Mesendoderm (in vitro differentiated cells): ENCODE results near the gene ECHS1. TPM values are rescaled to one million over a fixed set of nuclear protein-coding genes. Genes with fewer than 3 reads are reported as not detected.

Source experiments
- DNase-seq: peaks from one replicate; pipeline ENCODE4 v3.0.0; 2013
- H2AK5ac ChIP-seq: 2 replicates; pipeline ENCODE4 v1.6.1; 2013; ENCODE audit warnings: low read length, inconsistent platforms
- H2BK120ac ChIP-seq: 2 replicates; pipeline ENCODE4 v1.6.1; 2013; ENCODE audit warnings: low read depth, mild to moderate bottlenecking, low read length, moderate library complexity, mixed read lengths
- H2BK15ac ChIP-seq: replicated peaks from 2 replicates; pipeline ENCODE4 v1.6.1; 2013; ENCODE audit warnings: low read depth, mild to moderate bottlenecking, moderate library complexity
- H2BK5ac ChIP-seq: 2 replicates; pipeline ENCODE4 v1.6.1; 2013; ENCODE audit warnings: low read length, inconsistent platforms
- H3K18ac ChIP-seq: 2 replicates; pipeline ENCODE4 v1.6.1; 2013; ENCODE audit warnings: mild to moderate bottlenecking, low read length, mixed read lengths
- H3K23ac ChIP-seq: one replicate; pipeline ENCODE4 v1.6.1; 2013; ENCODE audit warnings: low read length
- H3K27ac ChIP-seq: 2 replicates; pipeline ENCODE4 v1.5.1; 2013; ENCODE audit warnings: low read depth, mild to moderate bottlenecking, inconsistent platforms, low read length, moderate library complexity
- H3K27me3 ChIP-seq: 2 replicates; pipeline ENCODE4 v1.6.1; 2013; ENCODE audit warnings: low read length, control low read depth, mild to moderate bottlenecking, inconsistent platforms; ENCODE audit not compliant: insufficient read depth, poor library complexity
- H3K36me3 ChIP-seq: 2 replicates; pipeline ENCODE4 v1.6.1; 2013; ENCODE audit warnings: low read length, inconsistent platforms; ENCODE audit not compliant: control insufficient read depth, insufficient read depth
- H3K4ac ChIP-seq: one replicate; pipeline ENCODE4 v1.6.1; 2013; ENCODE audit warnings: low read depth, mild to moderate bottlenecking, low read length, moderate library complexity
- H3K4me1 ChIP-seq: 2 replicates; pipeline ENCODE4 v1.6.1; 2013; ENCODE audit warnings: low read depth, low read length, inconsistent platforms; ENCODE audit not compliant: control insufficient read depth
- H3K4me2 ChIP-seq: 2 replicates; pipeline ENCODE4 v1.6.1; 2013; ENCODE audit warnings: low read length
- H3K4me3 ChIP-seq: 2 replicates; pipeline ENCODE4 v1.5.1; 2013; ENCODE audit warnings: mild to moderate bottlenecking, low read length
- H3K56ac ChIP-seq: one replicate; pipeline ENCODE4 v1.6.1; 2013; ENCODE audit warnings: low read length
- H3K79me1 ChIP-seq: 2 replicates; pipeline ENCODE4 v1.6.1; 2013; ENCODE audit warnings: low read length, inconsistent platforms
- H3K79me2 ChIP-seq: 2 replicates; pipeline ENCODE4 v1.6.1; 2013; ENCODE audit warnings: mild to moderate bottlenecking, low read length; ENCODE audit not compliant: control insufficient read depth, insufficient read depth
- H3K9ac ChIP-seq: 2 replicates; pipeline ENCODE4 v1.6.1; 2013; ENCODE audit warnings: low read length, inconsistent platforms
- H4K5ac ChIP-seq: one replicate; pipeline ENCODE4 v1.6.1; 2013; ENCODE audit warnings: low read length
- H4K8ac ChIP-seq: one replicate; pipeline ENCODE4 v1.6.1; 2013; ENCODE audit warnings: low read depth, mild to moderate bottlenecking, control low read depth, low read length, moderate library complexity
- WGBS: extraction: QIAGEN DNeasy Blood & Tissue Kit; methylation state at CpG from one replicate; pipeline ENCODE4 v1.1.7; 2013; ENCODE audit warnings: low lambda C conversion rate, missing lambda C conversion rate; ENCODE audit not compliant: insufficient coverage; ENCODE audit errors: extremely low coverage; 5-methylcytosine and 5-hydroxymethylcytosine counted together
- small RNA-seq: library from polyadenylated mRNA; stranded (forward); fragments of <200 nt; extraction: miRNeasy Mini kit (QIAGEN cat#:217004); gene quantifications from one replicate; pipeline ENCODE3, GENCODE V24; 2013; ENCODE audit not compliant: insufficient read depth

Gene ECHS1

GRCh38 chr10:133315847-133316246, 57.3 kb downstream of the ECHS1 start:
- Histone ChIP-seq H3K23ac (no peak overlapping the region), H2BK15ac (no peak overlapping the region), H3K79me1 (no peaks in the 10 kb centered on the region), H3K27ac (no peak overlapping the region), H3K4me1 (no peaks in the 10 kb centered on the region), H2BK120ac (no peak overlapping the region), H4K5ac (no peak overlapping the region), H4K8ac (no peak overlapping the region), H3K36me3 (no peaks in the 10 kb centered on the region), H3K4me3 (no peak overlapping the region), H3K27me3 (no peaks in the 10 kb centered on the region), H3K4me2 (no peak overlapping the region), H2BK5ac (no peak overlapping the region), H3K18ac (no peak overlapping the region), H2AK5ac (no peak overlapping the region), H3K9ac (no peak overlapping the region), H3K79me2 (no peaks in the 10 kb centered on the region), H3K56ac (no peak overlapping the region), H3K4ac (no peak overlapping the region)
- no peak for DNase-seq
- no CpG with 5 or more reads among the region's 5 CpGs for WGBS

- Histone ChIP-seq H3K27me3 (no peaks in the 10 kb centered on the region), H3K79me1 (no peaks in the 10 kb centered on the region), H4K5ac (no peak overlapping the region), H3K4me3 (no peak overlapping the region), H3K4ac (no peak overlapping the region), H3K27ac (no peak overlapping the region), H3K18ac (no peak overlapping the region), H2AK5ac (no peak overlapping the region), H3K9ac (no peak overlapping the region), H3K4me1 (no peaks in the 10 kb centered on the region), H3K56ac (no peak overlapping the region), H2BK15ac (no peak overlapping the region), H2BK120ac (no peak overlapping the region), H4K8ac (no peak overlapping the region), H3K79me2 (no peaks in the 10 kb centered on the region), H3K4me2 (no peak overlapping the region), H3K23ac (no peak overlapping the region), H2BK5ac (no peak overlapping the region), H3K36me3 (peaks cover 2% of the 10 kb centered on the region)
- WGBS: no CpG with 5 or more reads among the region's 12 CpGs
- no peak for DNase-seq
Observed at GRCh38 chr10:133314911-133315310, 58.2 kb downstream of the ECHS1 start.

- H3K4ac ChIP-seq: no peak overlapping the region
- H4K5ac ChIP-seq: no peak overlapping the region
- no peak overlapping the region for H3K56ac ChIP-seq
- no peaks in the 10 kb centered on the region for H3K79me2 ChIP-seq
- H2BK5ac ChIP-seq: no peak overlapping the region
- no peaks in the 10 kb centered on the region for H3K4me1 ChIP-seq
- no peak overlapping the region for H3K4me3 ChIP-seq
- no peak overlapping the region for H2BK120ac ChIP-seq
- H3K4me2 ChIP-seq: no peak overlapping the region
- no peak overlapping the region for H3K23ac ChIP-seq
- H2AK5ac ChIP-seq: no peak overlapping the region
- no CpG with 5 or more reads among the region's 4 CpGs for WGBS
- no peak overlapping the region for H3K27ac ChIP-seq
- H2BK15ac ChIP-seq: no peak overlapping the region
- no peak overlapping the region for H3K9ac ChIP-seq
- H3K36me3 ChIP-seq: peaks cover 2% of the 10 kb centered on the region
- H3K79me1 ChIP-seq: no peaks in the 10 kb centered on the region
- H3K18ac ChIP-seq: no peak overlapping the region
- no peak overlapping the region for H4K8ac ChIP-seq
- DNase-seq: no peak
- H3K27me3 ChIP-seq: no peaks in the 10 kb centered on the region
Observed at GRCh38 chr10:133313192-133313591, 60.0 kb downstream of the ECHS1 start.

- H2AK5ac ChIP-seq: no peak overlapping the region
- no peak overlapping the region for H3K23ac ChIP-seq
- H3K27ac ChIP-seq: no peak overlapping the region
- no peak overlapping the region for H3K9ac ChIP-seq
- H3K79me2 ChIP-seq: peaks cover 4% of the 10 kb centered on the region
- no CpG with 5 or more reads among the region's 9 CpGs for WGBS
- no peak overlapping the region for H4K5ac ChIP-seq
- H3K4me2 ChIP-seq: no peak overlapping the region
- no peak overlapping the region for H3K4ac ChIP-seq
- no peaks in the 10 kb centered on the region for H3K27me3 ChIP-seq
- peaks cover 2% of the 10 kb centered on the region for H3K36me3 ChIP-seq
- H3K56ac ChIP-seq: no peak overlapping the region
- no peaks in the 10 kb centered on the region for H3K4me1 ChIP-seq
- H2BK15ac ChIP-seq: no peak overlapping the region
- no peak overlapping the region for H2BK5ac ChIP-seq
- DNase-seq: no peak
- no peak overlapping the region for H3K4me3 ChIP-seq
- H3K18ac ChIP-seq: no peak overlapping the region
- H2BK120ac ChIP-seq: no peak overlapping the region
- H3K79me1 ChIP-seq: peaks cover 4% of the 10 kb centered on the region
- H4K8ac ChIP-seq: no peak overlapping the region
Observed at GRCh38 chr10:133312769-133313145, 60.4 kb downstream of the ECHS1 start.

Small RNA genes within 50 kb of the gene (small RNA-seq; reads per million reads assigned to genes)
- not detected for gene AL360181.4
- gene BANF1P2: not detected
- gene MIR3944: 5.7 reads per million, percentile 74 among the genes with 10 or more reads in this experiment
